ENCODE results near the gene RAB14.
"Not testable (repeated sequence)": the region's sequence is repeated elsewhere in the genome, so short reads cannot be mapped to it uniquely, and the experiment has no call there.

The RAB14 gene

DNA sequence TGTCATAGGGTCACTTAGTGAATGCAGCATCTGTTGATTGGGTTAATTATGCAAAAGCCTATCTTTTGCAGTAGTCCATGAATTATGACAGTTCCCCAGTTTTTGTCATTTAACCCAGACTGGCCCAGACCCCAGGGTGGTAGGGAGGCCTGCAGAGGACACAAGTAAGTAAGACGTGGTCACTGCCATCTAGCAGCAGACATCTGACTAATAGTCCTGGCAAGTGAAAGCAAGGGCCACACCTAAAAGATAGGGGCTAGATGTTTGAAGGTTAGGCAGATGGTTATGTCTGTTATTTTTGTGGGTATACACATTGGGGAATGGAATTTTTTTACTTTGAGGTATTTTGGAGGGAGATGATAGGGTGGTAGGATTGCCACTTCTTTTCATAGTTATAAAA lies 48.0 kb downstream of the RAB14 start:
- no peak for DNase-seq

DNA sequence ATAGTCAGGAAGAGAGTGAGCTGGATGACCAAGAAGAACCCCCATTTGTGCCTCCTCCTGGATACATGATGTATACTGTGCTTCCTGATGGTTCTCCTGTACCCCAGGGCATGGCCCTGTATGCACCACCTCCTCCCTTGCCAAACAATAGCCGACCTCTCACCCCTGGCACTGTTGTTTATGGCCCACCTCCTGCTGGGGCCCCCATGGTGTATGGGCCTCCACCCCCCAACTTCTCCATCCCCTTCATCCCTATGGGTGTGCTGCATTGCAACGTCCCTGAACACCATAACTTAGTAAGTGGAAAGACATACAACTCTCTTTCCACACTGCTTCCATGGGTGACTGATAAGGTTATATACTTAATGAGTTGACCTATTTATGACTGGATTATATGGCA lies 51.5 kb downstream of the RAB14 start:
- no peak for DNase-seq

DNA sequence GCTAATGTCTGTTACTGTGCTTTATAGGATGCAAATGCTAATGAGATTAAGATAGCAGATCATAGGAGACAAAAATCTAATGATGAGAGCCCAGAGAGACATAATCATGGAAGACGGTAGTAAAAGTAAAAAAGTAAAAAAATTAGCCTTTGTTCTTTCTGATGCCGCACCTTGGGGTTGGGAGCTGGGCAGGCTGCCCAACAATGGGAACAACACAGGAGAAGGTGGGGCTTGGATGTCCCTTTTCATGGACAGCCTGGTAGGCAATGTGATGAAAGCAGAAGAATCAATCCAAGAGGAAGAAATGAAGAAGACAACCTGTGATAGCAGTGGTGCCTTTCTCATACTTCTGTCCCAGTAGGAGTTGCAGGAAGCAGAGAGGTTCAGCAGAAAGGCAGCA lies 57.2 kb downstream of the RAB14 start:
- no peak for DNase-seq

DNA sequence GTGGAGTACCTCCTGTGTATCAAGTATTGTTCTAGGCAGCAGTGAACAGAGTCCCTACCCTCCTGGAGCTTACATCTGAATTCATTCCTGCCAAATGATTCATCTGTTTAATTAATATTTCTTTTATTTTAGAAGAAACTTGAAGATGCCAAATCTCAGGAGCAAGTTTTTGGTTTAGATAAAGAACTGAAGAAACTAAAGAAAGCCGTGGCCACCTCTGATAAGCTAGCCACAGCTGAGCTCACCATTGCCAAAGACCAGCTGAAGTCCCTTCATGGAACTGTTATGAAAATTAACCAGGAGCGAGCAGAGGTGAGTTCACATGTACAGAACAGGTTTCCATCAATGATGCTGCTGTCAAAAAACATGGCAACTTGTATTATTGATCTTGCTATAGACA lies 57.9 kb downstream of the RAB14 start:
- DNase-seq: no peak

DNA sequence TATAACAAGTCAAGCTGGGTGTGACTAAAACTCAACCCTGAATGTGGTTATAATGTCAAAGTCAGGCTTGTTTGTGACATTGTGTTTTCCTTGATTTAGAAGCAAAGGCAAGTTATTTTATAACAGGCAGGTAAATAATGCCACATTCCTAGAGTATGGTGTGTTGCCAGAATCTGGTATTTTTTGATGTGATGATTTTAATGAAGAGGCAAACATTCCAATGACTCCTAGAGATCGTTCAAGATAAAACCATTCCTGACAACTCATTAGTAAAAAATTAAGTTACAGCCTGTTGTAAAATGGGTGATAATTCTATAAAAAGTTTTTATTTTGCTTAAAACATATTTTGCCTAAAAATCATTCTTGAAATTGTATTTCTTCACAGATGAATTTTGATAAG lies 60.0 kb downstream of the RAB14 start:
- no peak for DNase-seq

DNA sequence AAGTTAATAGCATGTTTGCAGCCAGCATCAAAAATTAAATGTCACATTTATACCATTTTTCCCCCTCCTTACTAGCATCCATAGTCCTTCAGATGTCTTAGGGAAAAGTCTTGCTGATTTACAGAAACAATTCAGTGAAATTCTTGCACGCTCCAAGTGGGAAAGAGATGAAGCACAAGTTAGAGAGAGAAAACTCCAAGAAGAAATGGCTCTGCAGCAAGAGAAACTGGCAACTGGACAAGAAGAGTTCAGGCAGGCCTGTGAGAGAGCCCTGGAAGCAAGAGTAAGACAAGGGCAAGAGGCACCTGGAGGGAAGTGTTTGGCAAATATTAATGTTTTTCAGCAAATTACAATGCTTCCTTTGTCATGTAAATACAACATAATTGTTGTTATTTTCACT lies 60.4 kb downstream of the RAB14 start:
- no peak for DNase-seq

DNA sequence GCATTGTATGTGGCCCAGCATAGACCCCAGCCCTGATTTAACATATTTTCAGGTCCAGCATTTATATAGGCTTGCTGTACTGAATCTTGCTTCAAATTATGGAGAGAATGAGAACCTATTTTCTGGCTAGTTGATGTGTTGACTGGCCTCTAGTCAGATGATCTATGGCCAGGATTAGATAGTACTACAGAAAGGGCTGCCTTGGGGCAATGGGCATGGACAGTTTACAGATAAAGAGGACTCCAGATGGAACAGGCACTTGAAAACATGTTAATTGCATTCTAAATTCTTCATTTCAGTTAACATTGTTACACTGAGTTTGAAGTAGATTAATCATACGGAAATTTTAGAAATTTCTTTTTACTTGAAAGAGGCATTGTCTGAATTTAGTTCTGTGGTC lies 61.5 kb downstream of the RAB14 start:
- DNase-seq: no peak

DNA sequence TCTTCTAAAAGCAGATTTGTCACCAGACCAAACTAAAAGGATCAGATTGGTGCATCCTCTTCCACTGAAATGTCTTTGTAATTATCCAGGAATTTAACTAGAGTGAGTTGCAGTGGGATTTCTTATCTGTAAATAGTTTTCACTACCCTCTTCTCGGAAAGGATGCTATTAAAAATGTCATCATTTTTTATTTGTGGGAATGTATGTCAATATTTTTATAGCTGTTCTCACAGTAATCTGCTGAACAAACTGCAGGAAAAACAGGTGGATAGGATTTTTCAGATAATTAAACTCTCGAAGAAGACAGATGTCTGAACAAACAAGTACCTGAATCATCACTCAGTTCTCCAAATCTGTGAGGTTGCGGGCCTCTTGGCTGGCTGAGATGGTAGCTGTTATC lies 62.7 kb downstream of the RAB14 start:
- DNase-seq: no peak

DNA sequence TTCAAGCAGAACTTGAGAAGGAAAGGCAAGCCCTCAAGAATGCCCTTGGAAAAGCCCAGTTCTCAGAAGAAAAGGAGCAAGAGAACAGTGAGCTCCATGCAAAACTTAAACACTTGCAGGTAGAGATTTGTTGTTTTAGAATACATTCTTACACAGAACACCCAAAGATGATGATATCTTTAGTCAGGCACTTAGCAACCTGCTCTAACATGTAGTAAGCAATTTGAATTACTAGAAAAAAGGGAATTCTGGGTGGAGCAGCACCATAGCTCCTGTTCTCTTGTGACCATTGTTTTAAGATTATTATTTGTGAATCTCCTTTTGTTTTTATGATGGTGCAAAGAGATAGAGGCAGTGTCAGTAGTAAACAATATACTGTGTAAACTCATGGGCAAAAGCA lies 63.1 kb downstream of the RAB14 start:
- DNase-seq: no peak

DNA sequence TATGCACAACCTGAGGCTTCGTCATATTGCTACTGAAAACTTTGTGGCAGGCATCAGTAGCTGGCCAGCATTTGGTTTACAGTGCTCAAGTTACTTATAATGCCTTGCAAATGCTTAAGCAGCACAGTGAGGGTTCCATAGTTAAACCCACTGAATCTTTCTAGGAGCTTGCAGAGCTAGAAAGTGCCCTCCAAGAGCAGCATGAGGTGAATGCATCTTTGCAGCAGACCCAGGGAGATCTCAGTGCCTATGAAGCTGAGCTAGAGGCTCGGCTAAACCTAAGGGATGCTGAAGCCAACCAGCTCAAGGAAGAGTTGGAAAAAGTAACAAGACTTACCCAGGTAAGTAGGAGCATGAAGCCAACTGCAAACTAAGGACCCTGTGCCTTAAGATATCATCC lies 66.0 kb downstream of the RAB14 start:
- no peak for DNase-seq

DNA sequence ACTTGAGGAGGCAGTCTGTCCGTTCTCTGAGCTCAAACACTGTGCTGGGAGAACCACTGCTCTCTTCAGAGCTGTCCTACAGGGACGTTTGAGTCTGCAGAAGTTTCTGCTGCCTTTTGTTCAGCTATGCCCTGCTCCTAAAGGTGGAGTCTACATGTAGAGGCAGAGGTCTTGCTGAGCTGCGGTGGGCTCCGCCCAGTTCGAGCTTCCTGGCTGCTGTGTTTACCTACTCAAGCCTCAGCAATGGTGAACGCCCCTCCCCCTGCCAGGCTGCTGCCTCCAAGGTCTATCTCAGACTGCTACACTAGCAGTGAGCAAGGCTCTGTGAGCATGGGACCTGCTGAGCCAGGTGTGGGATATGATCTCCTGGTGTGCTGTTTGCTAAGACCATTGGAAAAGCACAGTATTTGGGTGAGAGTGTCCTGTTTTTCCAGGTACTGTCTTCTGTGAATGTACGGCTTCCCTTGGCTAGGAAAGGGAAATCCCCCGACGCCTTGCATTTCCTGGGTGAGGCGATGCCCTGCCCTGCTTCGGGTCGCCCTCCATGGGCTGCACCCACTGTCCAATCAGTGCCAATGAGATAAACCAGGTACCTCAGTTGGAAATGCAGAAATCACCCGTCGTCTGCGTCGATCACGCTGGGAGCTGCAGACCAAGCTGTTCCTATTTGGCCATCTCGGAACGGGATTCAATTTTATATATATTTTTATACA lies 68.4 kb downstream of the RAB14 start:
- no peak for DNase-seq

DNA sequence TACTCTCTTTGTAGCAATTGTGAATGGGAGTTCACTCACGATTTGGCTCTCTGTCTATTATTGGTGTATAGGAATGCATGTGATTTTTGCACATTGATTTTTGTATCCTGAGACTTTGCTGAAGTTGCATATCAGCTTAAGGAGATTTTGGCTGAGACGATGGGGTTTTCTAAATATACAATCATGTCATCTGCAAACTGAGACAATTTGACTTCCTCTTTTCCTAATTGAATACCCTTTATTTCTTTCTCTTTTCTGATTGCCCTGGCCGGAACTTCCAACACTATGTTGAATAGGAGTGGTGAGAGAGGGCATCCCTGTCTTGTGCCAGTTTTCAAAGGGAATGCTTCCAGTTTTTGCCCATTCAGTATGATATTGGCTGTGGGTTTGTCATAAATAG lies 72.3 kb downstream of the RAB14 start:
- DNase-seq: not testable (repeated sequence)

Data from inflammatory macrophage (primary cell).